Activated CD8-positive, alpha-beta T cell treated with anti-CD3 and anti-CD28 coated beads, Interleukin-2, amount 10 ng/mL, durations not matched to agents 7 days and 5 days (primary cell): ENCODE results near the gene GLYATL3. TPM values are rescaled to one million over a fixed set of nuclear protein-coding genes. Genes with fewer than 3 reads are reported as not detected.

ENCODE experiments used
- ATAC-seq: fragments of 150-1000 bp; cut with Tn5 transposase; one replicate; pipeline ENCODE4 v1.10.0; 2021; ENCODE audit warnings: moderate library complexity
- CTCF ChIA-PET: fragments of 350-600 bp; sonication (Branson Sonifier 250); formaldehyde crosslinking; loops from one replicate; lab custom pipeline; 2021; ENCODE audit warnings: antibody characterized with exemption; lab: Charles Lee
- POLR2A ChIA-PET: fragments of 350-600 bp; sonication (Branson Sonifier 250); formaldehyde crosslinking; loops from one replicate; lab custom pipeline; 2021; ENCODE audit warnings: antibody characterized with exemption; lab: Charles Lee
- DNase-seq: peaks from one replicate; pipeline ENCODE4 v3.0.0-alpha.2; 2020
- H3K27ac Mint-ChIP-seq: one replicate; pipeline ENCODE4 v1.8.0; 2021; ENCODE audit warnings: mild to moderate bottlenecking, mixed read lengths
- H3K27me3 Mint-ChIP-seq: one replicate; pipeline ENCODE4 v1.8.0; 2021; ENCODE audit warnings: low read depth, mixed read lengths
- H3K36me3 Mint-ChIP-seq: one replicate; pipeline ENCODE4 v1.8.0; 2021; ENCODE audit warnings: low read depth, mixed read lengths
- H3K4me1 Mint-ChIP-seq: one replicate; pipeline ENCODE4 v1.8.0; 2021; ENCODE audit warnings: low read depth, mixed read lengths
- H3K4me3 Mint-ChIP-seq: one replicate; pipeline ENCODE4 v1.8.0; 2021; ENCODE audit warnings: mild to moderate bottlenecking, mixed read lengths
- H3K9me3 Mint-ChIP-seq: one replicate; pipeline ENCODE4 v1.8.0; 2022; ENCODE audit warnings: mixed read lengths; ENCODE audit not compliant: insufficient read depth
- total RNA-seq, 2 experiments: library from RNA; stranded (reverse); gene quantifications; one replicate each; pipeline ENCODE4 v1.2.3, GENCODE V29; 2021

Gene GLYATL3
- total RNA-seq, 2 experiments from 2014 or later = not detected

DNA sequence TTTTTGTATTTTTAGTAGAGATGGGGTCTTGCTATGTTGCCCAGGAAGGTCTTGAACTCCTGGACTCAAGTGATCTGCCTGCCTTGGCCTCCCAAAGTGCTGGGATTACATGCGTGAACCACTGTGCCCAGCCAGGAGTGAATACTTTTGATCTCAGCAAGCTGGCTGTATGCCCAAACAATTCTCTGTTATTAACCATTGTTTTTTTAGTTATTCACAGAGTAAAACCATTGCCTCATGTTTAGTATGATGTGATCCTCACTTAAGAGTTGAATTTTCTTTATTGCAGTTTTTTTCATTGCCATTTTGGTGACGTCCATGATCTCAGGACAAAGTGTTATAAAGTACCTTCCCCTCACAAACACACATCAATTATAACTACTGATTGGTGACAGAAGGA is 65.5 kb downstream of the GLYATL3 start:
- no peak for DNase-seq
- Mint-ChIP-seq H3K9me3 (no peaks in the 10 kb centered on the region), H3K27ac (no peak overlapping the region), H3K4me3 (no peak overlapping the region), H3K27me3 (peaks cover 9% of the 10 kb centered on the region), H3K36me3 (no peaks in the 10 kb centered on the region), H3K4me1 (peaks cover 6% of the 10 kb centered on the region)
- ChIA-PET POLR2A (no interaction called here), CTCF (interaction anchor here (1.9 kb wide), 1 partner anchor 33 kb away, joined by 6 read pairs; no protein-coding TSS in a partner anchor)
- ATAC-seq = no peak

DNA sequence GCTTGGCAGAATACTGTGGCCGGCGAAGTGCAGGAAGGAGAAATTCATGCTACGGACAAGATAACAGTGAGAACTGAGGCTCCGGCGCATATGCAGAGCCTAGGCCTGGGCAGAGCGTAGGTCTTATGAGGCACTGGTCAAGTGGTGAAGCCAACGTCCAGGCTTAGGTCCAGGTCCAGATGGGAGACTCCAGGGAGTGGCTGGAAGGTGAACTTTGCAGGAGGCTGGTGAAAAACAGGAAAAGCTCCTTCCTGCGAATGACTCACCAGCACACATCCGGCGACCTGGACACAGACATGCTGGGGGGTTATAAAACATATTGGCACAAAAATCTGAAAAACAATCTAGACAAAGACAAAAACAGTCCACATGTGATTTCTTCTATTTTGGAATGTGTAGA is 66.1 kb downstream of the GLYATL3 start:
- no peak for ATAC-seq
- Mint-ChIP-seq H3K36me3 (no peaks in the 10 kb centered on the region), H3K27ac (no peak overlapping the region), H3K27me3 (peaks cover 9% of the 10 kb centered on the region), H3K9me3 (no peaks in the 10 kb centered on the region), H3K4me3 (no peak overlapping the region), H3K4me1 (peaks cover 6% of the 10 kb centered on the region)
- CTCF ChIA-PET = interaction anchor here (1.9 kb wide), 1 partner anchor 34 kb away, joined by 6 read pairs; no protein-coding TSS in a partner anchor
- no peak for DNase-seq
- POLR2A ChIA-PET = interaction anchor here (0.6 kb wide), 1 partner anchor 1043 kb away, joined by 4 read pairs; no protein-coding TSS in a partner anchor

DNA sequence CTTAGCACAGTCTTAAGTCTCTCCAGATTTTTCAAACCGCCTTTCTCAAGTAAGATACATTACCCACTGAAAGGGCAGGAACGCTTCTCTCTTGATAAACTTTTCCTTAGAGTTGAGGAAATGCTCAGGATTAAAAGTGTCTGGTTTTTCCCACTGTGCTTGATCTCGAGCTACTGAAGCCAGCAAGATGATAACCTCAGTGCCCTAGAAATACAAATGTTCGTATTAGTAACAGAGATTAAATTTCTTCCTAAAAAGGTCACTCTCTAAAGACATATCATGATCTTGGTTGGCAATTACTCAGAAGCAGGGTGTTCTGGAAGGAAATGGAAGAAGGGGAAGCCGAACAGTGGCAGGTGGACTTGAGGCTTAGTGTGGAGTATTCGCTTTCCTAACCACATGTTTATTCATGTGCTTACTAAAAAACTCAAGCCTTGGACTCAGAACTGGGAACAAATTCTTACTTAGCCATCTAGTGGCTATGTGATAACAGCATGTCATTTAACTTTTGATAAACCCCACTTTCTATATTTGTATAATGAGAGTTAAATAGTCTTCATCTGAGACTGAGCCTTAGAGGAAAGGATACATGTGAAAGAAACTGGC is 70.9 kb downstream of the GLYATL3 start:
- POLR2A ChIA-PET = no interaction called here
- Mint-ChIP-seq H3K4me3 (no peak overlapping the region), H3K4me1 (peaks cover 5% of the 10 kb centered on the region), H3K27ac (no peak overlapping the region), H3K9me3 (no peaks in the 10 kb centered on the region), H3K27me3 (peaks cover 4% of the 10 kb centered on the region), H3K36me3 (no peaks in the 10 kb centered on the region)
- CTCF ChIA-PET = no interaction called here
- DNase-seq (no peak), ATAC-seq (no peak)

DNA sequence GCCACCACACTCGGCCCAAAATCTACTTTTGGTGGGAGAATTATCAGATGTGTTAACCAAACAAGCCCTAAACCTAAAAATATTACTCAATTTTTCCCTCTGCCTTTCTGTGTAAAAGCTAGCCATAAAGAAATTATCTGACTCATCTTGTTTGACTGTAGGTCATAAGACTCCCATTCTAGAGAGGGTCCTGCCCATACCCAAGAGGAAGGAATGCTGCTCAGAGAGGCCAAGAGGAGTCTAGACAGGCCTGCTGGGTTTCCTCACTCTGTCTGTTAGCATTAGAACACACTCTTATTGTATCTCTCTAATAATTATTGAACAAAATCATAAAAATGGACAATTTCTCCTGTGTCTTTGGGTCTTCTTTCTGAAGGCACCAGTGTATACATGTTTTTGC is 76.9 kb downstream of the GLYATL3 start:
- no peak for DNase-seq
- H3K4me1 Mint-ChIP-seq = no peaks in the 10 kb centered on the region
- H3K9me3 Mint-ChIP-seq = no peaks in the 10 kb centered on the region
- H3K36me3 Mint-ChIP-seq = no peaks in the 10 kb centered on the region
- H3K27me3 Mint-ChIP-seq = peaks cover 4% of the 10 kb centered on the region
- H3K27ac Mint-ChIP-seq = no peak overlapping the region
- ChIA-PET CTCF (no interaction called here), POLR2A (no interaction called here)
- ATAC-seq = no peak
- H3K4me3 Mint-ChIP-seq = no peak overlapping the region

Other genes starting within 250 kb of the GLYATL3 start
- 10 to 100 TPM; 14.0 to 14.2 TPM for gene MMUT, start 36.7 kb upstream of the GLYATL3 start, total RNA-seq
- gene CENPQ, start 36.6 kb upstream of the GLYATL3 start, total RNA-seq = 10 to 100 TPM; 18.2 to 18.9 TPM
- gene C6orf141, start 50.7 kb downstream of the GLYATL3 start, total RNA-seq = under 1 TPM in 1 of 2 experiments, not detected in 1; 0.26 TPM
- not detected for gene RHAG, start 136.9 kb downstream of the GLYATL3 start, total RNA-seq
- gene CRISP2, start 213.6 kb downstream of the GLYATL3 start, total RNA-seq = not detected
- gene CRISP3, start 244.5 kb downstream of the GLYATL3 start, total RNA-seq = not detected